Raji (cell line): ENCODE measurements around the gene BRAT1.

Source experiments
- POLR2A ChIP-seq: IDR thresholded peaks from 2 replicates; pipeline ENCODE4 v1.6.1; 2011; ENCODE audit warnings: low read depth, low read length, control low read depth; ENCODE audit not compliant: insufficient read depth

The BRAT1 gene

DNA sequence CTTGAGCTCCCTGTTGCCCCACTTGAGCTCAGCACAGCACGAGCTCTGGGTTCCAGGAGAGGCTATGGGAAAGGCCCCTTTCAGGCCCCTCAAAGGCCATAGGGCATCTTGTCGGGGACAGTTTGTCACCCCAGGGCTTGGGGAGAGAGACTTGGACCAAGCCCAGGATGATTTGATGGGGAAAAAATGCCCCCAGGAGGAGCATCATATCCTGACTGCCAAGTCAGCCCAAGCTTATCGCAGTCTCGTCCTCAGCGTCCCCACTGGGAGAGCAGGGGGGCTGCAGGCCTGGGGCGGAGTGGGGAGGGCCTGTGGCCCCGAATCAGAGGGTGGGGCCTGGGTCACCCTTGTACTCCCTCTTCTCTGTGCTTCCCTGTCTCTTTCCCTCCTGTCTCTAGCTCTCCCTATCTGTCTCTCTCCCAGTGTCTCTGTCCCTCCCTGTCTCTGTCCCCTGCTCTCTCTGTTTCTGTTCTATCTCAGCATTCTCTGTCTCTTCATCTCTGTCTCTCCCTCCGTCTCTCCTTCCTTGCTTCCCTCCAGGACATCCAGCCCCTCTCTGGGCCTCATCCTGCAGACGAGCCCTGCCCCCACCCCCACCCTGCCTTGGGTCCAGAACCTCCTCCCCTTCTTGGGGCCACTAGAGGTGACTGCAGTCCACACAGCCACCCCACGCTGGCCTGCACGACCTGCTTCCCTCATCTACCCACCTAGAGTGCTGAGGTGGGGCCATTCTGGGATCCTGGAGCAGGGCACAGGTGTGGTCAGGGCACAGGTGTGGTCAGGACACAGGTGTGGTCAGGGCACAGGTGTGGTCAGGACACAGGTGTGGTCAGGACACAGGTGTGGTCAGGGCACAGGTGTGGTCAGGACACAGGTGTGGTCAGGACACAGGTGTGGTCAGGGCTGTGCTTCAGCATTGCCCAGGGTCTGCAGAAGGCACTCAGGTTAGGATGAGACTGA is 61.8 kb downstream of the BRAT1 start:
- no peak for TF ChIP-seq POLR2A

DNA sequence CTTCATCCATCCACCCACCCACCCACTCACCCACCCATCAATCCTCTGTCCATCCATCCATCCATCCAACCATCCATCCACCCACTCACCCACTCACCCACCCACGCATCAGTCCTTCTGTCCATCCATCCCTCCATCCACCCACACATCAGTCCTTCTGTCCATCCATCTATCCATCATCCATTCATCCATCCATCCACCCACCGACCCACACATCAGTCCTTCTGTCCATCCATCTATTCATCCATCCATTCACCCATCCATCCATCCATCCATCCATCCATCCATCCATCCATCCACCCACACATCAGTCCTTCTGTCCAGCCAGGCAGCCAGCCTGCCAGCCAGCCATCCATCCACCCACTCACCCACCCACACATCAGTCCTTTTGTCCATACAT is 63.3 kb downstream of the BRAT1 start:
- no peak for TF ChIP-seq POLR2A

DNA sequence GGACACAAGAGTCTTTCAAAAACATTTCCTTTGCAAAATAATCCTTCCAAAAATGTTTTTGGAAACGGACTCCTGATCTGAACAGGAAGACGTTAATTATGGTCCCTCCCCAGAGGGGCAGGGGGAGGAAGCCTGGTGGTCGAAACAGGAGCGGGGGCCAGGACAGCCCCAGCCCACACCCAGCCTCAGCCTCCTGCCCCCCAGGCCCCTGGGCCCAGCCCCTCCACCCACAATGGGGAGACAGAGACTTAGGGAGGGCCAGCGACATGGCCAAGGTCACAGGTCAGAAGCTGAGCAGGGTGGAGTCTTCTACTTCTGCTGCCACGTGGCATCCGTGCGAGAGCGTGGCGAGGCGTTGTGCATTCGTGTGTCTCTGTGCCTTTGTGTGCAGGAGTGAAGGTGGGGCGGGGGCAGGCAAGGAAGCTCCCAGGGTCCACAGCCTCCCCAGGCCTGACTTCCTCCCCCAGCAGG is 65.1 kb downstream of the BRAT1 start:
- TF ChIP-seq POLR2A: no peak

DNA sequence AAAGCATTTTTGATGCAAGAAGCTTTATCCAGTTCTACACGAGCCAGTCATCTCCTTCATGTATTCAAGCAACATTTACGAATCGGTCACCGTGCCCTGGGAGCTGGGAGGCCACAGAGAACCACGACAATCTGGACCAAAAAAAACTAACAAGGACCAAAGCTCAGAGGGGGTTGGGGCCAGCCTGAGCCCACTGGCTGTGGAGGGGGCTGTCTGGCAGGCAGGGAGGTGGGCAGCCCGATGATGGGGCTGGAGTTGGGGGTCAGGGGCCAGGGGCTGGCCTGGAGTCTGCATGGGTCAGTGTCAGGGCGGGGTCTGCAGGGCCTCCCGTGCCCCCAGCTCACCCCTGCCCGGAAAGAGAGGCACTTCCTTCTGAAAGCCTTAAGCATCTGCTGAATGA is 66.6 kb downstream of the BRAT1 start:
- no peak for TF ChIP-seq POLR2A

DNA sequence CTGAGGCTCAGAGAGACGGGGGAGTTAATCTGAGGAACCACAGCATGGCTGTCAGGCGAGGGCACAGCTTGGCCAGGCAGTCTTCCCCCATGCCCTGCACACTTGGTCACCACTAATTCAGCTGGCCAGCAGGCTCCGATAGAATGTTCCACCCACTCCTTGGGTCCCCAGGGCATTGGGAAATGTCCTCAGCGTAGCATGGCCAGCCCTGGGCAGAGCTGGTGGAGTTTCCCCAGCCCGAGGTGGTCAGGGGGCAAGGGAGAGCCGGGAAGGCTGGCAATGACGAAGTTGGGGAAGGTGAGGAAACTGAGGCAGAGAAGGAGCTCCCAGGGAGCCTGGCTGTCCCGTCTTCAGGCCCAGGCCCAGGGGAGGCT is 67.1 kb downstream of the BRAT1 start:
- no peak for TF ChIP-seq POLR2A
